SK-N-MC (cell line): ENCODE measurements around the gene CENPVL1.

ENCODE experiments used
- DNase-seq: peaks from one replicate; pipeline ENCODE4 v3.0.0-alpha.2; 2011; ENCODE audit warnings: low read depth, low spot score
- H3K27ac ChIP-seq: fragments of 200-600 bp; sonication (generic); 2 replicates; pipeline ENCODE4 v1.5.1; 2016; ENCODE audit warnings: mixed run types
- H3K36me3 ChIP-seq: fragments of 200-600 bp; sonication (generic); 2 replicates; pipeline ENCODE4 v1.6.1; 2017; ENCODE audit warnings: antibody characterized with exemption, low read length, mixed read lengths; ENCODE audit not compliant: insufficient read depth
- H3K4me3 ChIP-seq: fragments of 200-600 bp; sonication (generic); 2 replicates; pipeline ENCODE4 v1.5.1; 2016
- H3K9ac ChIP-seq: fragments of 200-600 bp; sonication (generic); 2 replicates; pipeline ENCODE4 v1.8.0; 2017; ENCODE audit warnings: mixed run types, mixed read lengths; ENCODE audit not compliant: insufficient read length
- H3K9me3 ChIP-seq: fragments of 200-600 bp; sonication (generic); 2 replicates; pipeline ENCODE4 v1.6.1; 2017; ENCODE audit warnings: low read depth, mild to moderate bottlenecking, antibody characterized with exemption, low read length, moderate library complexity, mixed read lengths
- EZH2 ChIP-seq: fragments of 200-600 bp; sonication (generic); IDR thresholded peaks from one replicate; pipeline ENCODE4 v1.6.1; 2017; ENCODE audit warnings: antibody characterized with exemption
- FOXP2 ChIP-seq: optimal IDR thresholded peaks from 2 replicates; pipeline ENCODE3; 2011; ENCODE audit warnings: mild to moderate bottlenecking, moderate library complexity; ENCODE audit not compliant: insufficient read depth; ENCODE audit errors: extremely low read length, control extremely low read depth
- POLR2AphosphoS5 ChIP-seq: IDR thresholded peaks from 2 replicates; pipeline ENCODE4 v1.6.1; 2012; ENCODE audit warnings: mild to moderate bottlenecking, low read depth, low read length, borderline replicate concordance

CENPVL1 gene

DNA sequence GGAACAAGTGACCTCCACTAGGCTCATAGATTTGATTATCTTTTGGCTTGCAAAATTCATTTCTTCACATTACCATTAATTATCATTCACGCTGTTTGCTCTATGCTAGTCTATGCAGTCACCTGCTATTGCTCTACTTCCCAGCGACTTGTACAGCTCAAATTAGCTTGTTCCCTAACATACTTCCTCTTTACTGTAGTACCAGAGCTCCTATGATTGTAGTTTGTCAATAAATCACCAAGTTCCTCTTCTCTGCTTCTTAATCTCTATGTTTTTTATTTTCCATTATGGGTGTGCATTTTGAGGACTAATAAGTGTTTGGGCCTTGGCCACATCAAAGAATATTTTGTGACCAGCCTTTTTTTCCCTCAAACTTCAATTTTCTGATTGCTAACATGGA, 26.8 kb downstream of the CENPVL1 start:
- TF ChIP-seq EZH2 (no peak), FOXP2 (no peak), POLR2AphosphoS5 (no peak)
- Histone ChIP-seq H3K4me3 (no peak overlapping the region), H3K27ac (no peak overlapping the region), H3K36me3 (no peaks in the 10 kb centered on the region), H3K9me3 (no peaks in the 10 kb centered on the region), H3K9ac (no peak overlapping the region)
- DNase-seq = no peak

- no peak overlapping the region for H3K9ac ChIP-seq
- H3K27ac ChIP-seq = no peak overlapping the region
- no peak for DNase-seq
Measured at GRCh38 chrX:51742586-51742985, 32.3 kb downstream of the CENPVL1 start.

GRCh38 chrX:51743179-51743957, 33.1 kb downstream of the CENPVL1 start, which contains the start of gene GSPT2:
Gene GSPT2 (plus strand): TSS chrX:51743442. CDS start chrX:51743627, 185 bp downstream.
- Histone ChIP-seq H3K36me3 (peaks cover 13% of the 10 kb centered on the region), H3K9ac (peak within 1 kb of the TSS; percentile 85), H3K9me3 (no peaks in the 10 kb centered on the region), H3K27ac (peak within 1 kb of the TSS; percentile 25; the same call in 1 of the 2 replicates), H3K4me3 (peak within 1 kb of the TSS; percentile 87)
- TF ChIP-seq FOXP2 (no peak), EZH2 (no peak), POLR2AphosphoS5 (peak; percentile 83)
- DNase-seq = peak; percentile 6

More at GRCh38 chrX:51742586-51742985, 32.3 kb downstream of the CENPVL1 start:
- Histone ChIP-seq H3K36me3 (peaks cover 13% of the 10 kb centered on the region), H3K4me3 (peak overlapping the region; percentile 87), H3K9me3 (no peaks in the 10 kb centered on the region)
- TF ChIP-seq FOXP2 = no peak
- no peak for TF ChIP-seq EZH2
- TF ChIP-seq POLR2AphosphoS5 = no peak

DNA sequence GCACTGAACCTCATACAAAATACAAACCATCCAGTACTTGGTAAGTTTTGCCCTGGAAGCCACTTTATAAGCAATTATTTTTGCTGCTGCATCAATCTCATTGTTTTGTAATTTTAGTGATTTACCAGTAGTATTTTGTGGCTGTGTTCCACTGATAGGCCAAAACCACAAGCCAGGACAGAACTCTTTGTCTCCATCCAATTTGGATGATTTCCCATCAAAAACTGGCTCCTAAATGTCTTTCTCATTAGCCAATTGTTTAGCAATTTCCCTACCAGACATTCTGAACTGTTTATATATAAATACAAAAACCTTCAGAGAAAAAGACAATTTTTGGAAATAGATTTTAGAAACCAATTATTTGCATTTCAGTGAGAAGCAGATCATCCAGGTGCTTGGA, 37.4 kb downstream of the CENPVL1 start:
- DNase-seq = no peak
- Histone ChIP-seq H3K9ac (no peak overlapping the region), H3K4me3 (no peak overlapping the region), H3K9me3 (no peaks in the 10 kb centered on the region), H3K27ac (no peak overlapping the region), H3K36me3 (peaks cover 13% of the 10 kb centered on the region)
- TF ChIP-seq POLR2AphosphoS5 = no peak
- no peak for TF ChIP-seq EZH2
- no peak for TF ChIP-seq FOXP2

DNA sequence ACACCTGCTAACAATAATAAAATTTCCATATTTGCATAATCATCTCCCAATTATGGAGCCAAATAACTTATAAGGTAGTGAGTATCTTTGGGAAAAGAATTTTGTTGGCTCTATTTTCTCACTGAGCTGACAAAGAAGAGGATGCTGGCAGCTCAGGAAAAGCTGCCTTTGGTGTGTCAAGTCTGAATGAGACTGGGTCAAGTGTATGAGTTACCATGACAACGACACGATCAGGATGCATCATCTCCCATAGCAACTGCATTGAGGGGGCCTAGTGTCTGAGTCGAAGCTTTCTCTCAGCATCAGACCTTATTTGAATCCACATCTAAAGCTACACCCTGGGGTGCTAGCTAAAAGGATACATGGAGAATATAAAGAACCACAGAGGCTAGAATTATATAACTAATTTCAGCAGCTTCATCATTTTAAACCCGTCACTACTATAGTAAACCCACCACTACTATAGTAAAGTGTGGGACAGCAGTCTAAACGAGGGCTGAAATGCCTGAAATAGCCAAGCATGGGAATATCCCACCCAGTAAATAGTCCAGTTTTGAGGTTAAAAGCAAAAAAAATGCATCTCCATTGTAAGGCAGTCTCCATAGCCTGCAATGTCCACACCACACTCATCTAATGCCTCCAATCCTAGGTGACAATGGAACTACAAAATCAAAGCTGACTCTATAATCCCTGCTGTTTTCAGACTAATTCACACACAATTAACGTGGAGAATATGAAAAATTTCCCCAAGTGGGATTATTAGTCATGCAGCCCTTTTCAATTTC, 48.9 kb downstream of the CENPVL1 start:
- H3K4me3 ChIP-seq = no peak overlapping the region
- H3K9ac ChIP-seq = no peak overlapping the region
- no peak for TF ChIP-seq POLR2AphosphoS5
- no peak for DNase-seq
- no peak overlapping the region for H3K27ac ChIP-seq
- no peaks in the 10 kb centered on the region for H3K36me3 ChIP-seq
- no peaks in the 10 kb centered on the region for H3K9me3 ChIP-seq

DNA sequence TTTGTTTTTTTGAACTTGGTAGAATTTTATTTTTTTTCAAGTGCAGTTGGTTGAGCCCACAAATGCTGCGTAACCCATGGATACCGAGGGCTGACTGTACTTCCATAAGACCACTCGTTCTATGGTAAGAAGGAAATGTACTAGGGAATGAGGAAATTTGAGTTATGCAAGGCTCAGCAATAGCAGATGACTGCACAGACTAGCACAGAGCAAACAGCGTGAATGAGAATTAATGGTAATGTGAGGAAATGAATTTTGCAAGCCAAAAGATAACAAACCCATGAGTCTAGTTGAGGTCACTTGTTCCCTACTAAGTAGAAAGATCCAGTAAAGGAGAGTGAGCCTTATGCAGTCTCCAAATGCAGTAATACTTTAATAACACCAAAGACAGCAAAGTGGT, 50.3 kb downstream of the CENPVL1 start:
- TF ChIP-seq FOXP2 = no peak
- TF ChIP-seq EZH2 = no peak
- no peak for TF ChIP-seq POLR2AphosphoS5
- no peak for DNase-seq
- Histone ChIP-seq H3K36me3 (no peaks in the 10 kb centered on the region), H3K27ac (no peak overlapping the region), H3K4me3 (no peak overlapping the region), H3K9ac (no peak overlapping the region), H3K9me3 (no peaks in the 10 kb centered on the region)
